Loucy (cell line): Measurements from ENCODE around the gene ATP13A1.

Experiments
- EZH2phosphoT487 ChIP-seq: fragments of 200-600 bp; IDR thresholded peaks from 2 replicates; pipeline ENCODE4 v1.6.1; 2018; ENCODE audit warnings: antibody characterized with exemption, mild to moderate bottlenecking, moderate library complexity, borderline replicate concordance
- TF ChIP-seq, protein P1 (sequence below): fragments of 200-600 bp; sonication (generic); conservative IDR thresholded peaks from 2 replicates; pipeline ENCODE4 v1.5.1; 2014; ENCODE audit warnings: mild to moderate bottlenecking, antibody characterized with exemption, low read length

DNA sequence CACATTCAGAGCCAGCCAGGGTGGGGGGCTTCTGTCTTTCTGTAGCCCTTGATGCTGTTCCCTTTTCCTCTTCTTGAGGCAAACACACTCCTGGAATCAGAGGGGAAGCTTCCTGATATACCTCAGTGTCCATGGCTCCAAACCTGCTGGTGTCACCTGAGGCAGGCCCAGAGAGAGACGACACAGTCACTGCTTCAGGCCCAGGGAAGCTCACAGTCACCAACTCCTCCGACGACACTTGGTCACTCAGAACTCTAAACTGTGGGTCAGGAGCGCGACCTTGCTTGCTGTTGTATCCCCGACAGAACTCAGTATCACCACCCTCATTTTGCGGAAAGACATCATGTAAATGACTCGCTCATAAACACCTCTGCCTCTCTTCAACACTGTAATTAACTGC lies 1.1 kb downstream of the ATP13A1 start:
- TF ChIP-seq, protein P1, sequence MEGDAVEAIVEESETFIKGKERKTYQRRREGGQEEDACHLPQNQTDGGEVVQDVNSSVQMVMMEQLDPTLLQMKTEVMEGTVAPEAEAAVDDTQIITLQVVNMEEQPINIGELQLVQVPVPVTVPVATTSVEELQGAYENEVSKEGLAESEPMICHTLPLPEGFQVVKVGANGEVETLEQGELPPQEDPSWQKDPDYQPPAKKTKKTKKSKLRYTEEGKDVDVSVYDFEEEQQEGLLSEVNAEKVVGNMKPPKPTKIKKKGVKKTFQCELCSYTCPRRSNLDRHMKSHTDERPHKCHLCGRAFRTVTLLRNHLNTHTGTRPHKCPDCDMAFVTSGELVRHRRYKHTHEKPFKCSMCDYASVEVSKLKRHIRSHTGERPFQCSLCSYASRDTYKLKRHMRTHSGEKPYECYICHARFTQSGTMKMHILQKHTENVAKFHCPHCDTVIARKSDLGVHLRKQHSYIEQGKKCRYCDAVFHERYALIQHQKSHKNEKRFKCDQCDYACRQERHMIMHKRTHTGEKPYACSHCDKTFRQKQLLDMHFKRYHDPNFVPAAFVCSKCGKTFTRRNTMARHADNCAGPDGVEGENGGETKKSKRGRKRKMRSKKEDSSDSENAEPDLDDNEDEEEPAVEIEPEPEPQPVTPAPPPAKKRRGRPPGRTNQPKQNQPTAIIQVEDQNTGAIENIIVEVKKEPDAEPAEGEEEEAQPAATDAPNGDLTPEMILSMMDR: no peak
- no peak for TF ChIP-seq EZH2phosphoT487
